ENCODE data around the gene TMEM212. TPM values are rescaled to one million over a fixed set of nuclear protein-coding genes. Genes with fewer than 3 reads are reported as not detected.

The TMEM212 gene
- total RNA-seq, 6 donors from 2014 or later = 0.11 to 20.8 (median 3.7) TPM

- Histone ChIP-seq H3K36me3 (no peaks in the 10 kb centered on the region), H3K4me3 (no peak overlapping the region), H3K9me3 (no peaks in the 10 kb centered on the region), H3K27ac (no peak overlapping the region), H3K27me3 (no peaks in the 10 kb centered on the region), H3K4me1 (peaks cover 32 to 53% (median 41%) of the 10 kb centered on the region in 4 donors)
- DNase-seq (no peak), ATAC-seq (ENCODE audit: low FRiP score in 2 of 2) (no peak)
- TF ChIP-seq, protein P1, sequence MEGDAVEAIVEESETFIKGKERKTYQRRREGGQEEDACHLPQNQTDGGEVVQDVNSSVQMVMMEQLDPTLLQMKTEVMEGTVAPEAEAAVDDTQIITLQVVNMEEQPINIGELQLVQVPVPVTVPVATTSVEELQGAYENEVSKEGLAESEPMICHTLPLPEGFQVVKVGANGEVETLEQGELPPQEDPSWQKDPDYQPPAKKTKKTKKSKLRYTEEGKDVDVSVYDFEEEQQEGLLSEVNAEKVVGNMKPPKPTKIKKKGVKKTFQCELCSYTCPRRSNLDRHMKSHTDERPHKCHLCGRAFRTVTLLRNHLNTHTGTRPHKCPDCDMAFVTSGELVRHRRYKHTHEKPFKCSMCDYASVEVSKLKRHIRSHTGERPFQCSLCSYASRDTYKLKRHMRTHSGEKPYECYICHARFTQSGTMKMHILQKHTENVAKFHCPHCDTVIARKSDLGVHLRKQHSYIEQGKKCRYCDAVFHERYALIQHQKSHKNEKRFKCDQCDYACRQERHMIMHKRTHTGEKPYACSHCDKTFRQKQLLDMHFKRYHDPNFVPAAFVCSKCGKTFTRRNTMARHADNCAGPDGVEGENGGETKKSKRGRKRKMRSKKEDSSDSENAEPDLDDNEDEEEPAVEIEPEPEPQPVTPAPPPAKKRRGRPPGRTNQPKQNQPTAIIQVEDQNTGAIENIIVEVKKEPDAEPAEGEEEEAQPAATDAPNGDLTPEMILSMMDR (IDR thresholded peaks at IDR 0.05) = no peak
- TF ChIP-seq POLR2A (IDR thresholded peaks at IDR 0.05) = no peak
- TF ChIP-seq EP300 (IDR thresholded peaks at IDR 0.05) = no peak
- TF ChIP-seq POLR2AphosphoS5 (IDR thresholded peaks at IDR 0.05) = no peak
- 91% methylated on average over 6 of the region's 6 CpGs for WGBS, 2 donors
These were observed 35.3 kb upstream of the TMEM212 start for GRCh38 chr3:171807806-171808205.

DNA sequence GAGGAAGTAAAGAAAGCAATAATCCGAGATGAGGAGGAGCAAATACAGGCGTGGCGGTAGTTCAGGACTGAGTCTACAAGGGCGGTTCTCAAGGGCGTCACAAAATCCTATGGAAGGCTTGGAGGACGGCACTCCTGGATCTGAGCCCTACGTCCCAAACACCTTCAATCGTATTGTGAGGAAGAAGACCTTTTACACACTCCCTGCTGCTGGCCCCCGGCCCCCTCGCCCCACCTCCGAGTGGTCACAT, 33.6 kb upstream of the TMEM212 start:
- H3K4me3 ChIP-seq = peak overlapping the region; percentile 56 to 73 (median 67)
- ATAC-seq (ENCODE audit: low FRiP score in 2 of 2) (peak; percentile 16 to 47), DNase-seq (no peak)
- TF ChIP-seq EP300 (IDR thresholded peaks at IDR 0.05) = no peak
- no peak for TF ChIP-seq POLR2AphosphoS5 (IDR thresholded peaks at IDR 0.05)
- no peaks in the 10 kb centered on the region for H3K27me3 ChIP-seq
- H3K4me1 ChIP-seq = peaks cover 29 to 53% (median 37%) of the 10 kb centered on the region in 4 donors
- H3K27ac ChIP-seq = peak overlapping the region; percentile 80 to 96 (median 94)
- no peaks in the 10 kb centered on the region for H3K9me3 ChIP-seq
- no peaks in the 10 kb centered on the region for H3K36me3 ChIP-seq
- 5 to 14% methylated on average over 7 to 10 of the region's 11 CpGs for WGBS, 2 donors

DNA sequence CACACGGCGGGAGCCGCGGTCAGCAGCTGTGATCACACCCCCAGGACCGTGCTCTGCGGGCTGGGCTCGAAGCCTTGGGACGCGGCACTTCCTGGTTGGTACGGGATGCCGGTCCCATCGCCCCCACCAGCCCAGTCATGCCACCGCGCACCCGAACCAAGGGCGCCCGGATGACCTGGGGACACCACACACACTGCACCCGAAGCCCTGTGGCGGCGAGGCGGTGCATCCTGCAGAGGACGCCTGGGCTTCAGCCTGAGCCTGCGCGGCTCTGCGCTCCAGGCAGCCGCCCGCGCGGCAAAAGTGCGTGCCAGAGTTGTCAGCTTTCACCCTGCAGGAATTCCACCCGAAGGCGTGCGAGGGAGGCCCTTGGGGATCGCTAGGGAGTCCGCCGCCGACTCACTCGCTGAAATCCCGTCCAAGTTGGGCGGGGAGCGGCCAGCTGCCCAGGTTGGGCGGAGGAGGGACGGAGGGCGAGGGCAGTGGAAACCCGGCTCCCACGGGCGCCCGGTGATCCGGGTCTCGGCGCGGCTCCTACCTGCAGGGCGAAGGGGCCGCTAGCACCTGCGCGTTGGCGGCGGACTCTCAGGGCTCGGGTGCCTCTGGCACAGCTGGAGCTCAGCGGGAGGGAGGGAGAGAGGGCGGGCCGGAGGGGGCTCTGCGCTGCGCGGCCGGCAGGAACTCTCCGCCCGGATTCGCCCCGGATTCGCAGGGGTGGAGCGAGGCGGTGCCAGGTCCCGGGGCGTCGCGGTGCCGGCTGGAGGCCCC, 33.1 kb upstream of the TMEM212 start, which contains the start of gene PLD1:
TSS of gene PLD1 (minus strand) at position 623 of the 768 bp plus-strand sequence. CDS start 72,432 bp downstream, outside the sequence.
- Histone ChIP-seq H3K36me3 (no peaks in the 10 kb centered on the region), H3K4me3 (peak within 1 kb of the TSS; percentile 56 to 73 (median 67)), H3K27ac (peak within 1 kb of the TSS; percentile 80 to 96 (median 94)), H3K4me1 (peaks cover 24 to 52% (median 34%) of the 10 kb centered on the region in 4 donors), H3K27me3 (no peaks in the 10 kb centered on the region), H3K9me3 (no peaks in the 10 kb centered on the region)
- peak in 2 of 4 donors; percentile 50 to 83 for TF ChIP-seq POLR2A (IDR thresholded peaks at IDR 0.05)
- TF ChIP-seq EP300 (IDR thresholded peaks at IDR 0.05) = peak in 1 of 4 donors; percentile 23
- TF ChIP-seq POLR2AphosphoS5 (IDR thresholded peaks at IDR 0.05) = peak; percentile 53 to 80
- TF ChIP-seq, protein P1 (IDR thresholded peaks at IDR 0.05) = peak in 3 of 6 experiments; percentile 12 to 33 (median 15)
- 3 to 5% methylated on average over 12 to 33 of the region's 78 CpGs for WGBS, 2 donors
- peak; percentile 91 to 95 for DNase-seq
- peak; percentile 87 to 91 for ATAC-seq (ENCODE audit: low FRiP score in 2 of 2)

GRCh38 chr3:171810629-171811294, 32.4 kb upstream of the TMEM212 start:
- TF ChIP-seq POLR2A (IDR thresholded peaks at IDR 0.05) (peak in 1 of 4 donors; percentile 83), EP300 (IDR thresholded peaks at IDR 0.05) (no peak)
- 26 to 31% methylated on average over 18 to 21 of the region's 22 CpGs for WGBS, 2 donors
- ATAC-seq (ENCODE audit: low FRiP score in 2 of 2) (no peak), DNase-seq (no peak)
- H3K9me3 ChIP-seq = no peaks in the 10 kb centered on the region
- H3K27ac ChIP-seq = peak overlapping the region; percentile 80 to 96 (median 94)
- H3K27me3 ChIP-seq = no peaks in the 10 kb centered on the region
- H3K4me3 ChIP-seq = peak overlapping the region; percentile 56 to 73 (median 67)
- no peaks in the 10 kb centered on the region for H3K36me3 ChIP-seq
- peaks cover 19 to 45% (median 30%) of the 10 kb centered on the region in 4 donors for H3K4me1 ChIP-seq

GRCh38 chr3:171811295-171811912, 31.7 kb upstream of the TMEM212 start:
- H3K27ac ChIP-seq = peak overlapping the region; percentile 80 to 96 (median 94)
- H3K4me3 ChIP-seq = no peak overlapping the region
- DNase-seq = peak in 1 of 2 donors; percentile 37
- 45 to 54% methylated on average over 4 of the region's 4 CpGs for WGBS, 2 donors
- no peaks in the 10 kb centered on the region for H3K36me3 ChIP-seq
- TF ChIP-seq, protein P1 (IDR thresholded peaks at IDR 0.05) = no peak
- TF ChIP-seq EP300 (IDR thresholded peaks at IDR 0.05) (peak in 2 of 4 donors; percentile 29 to 77), POLR2A (IDR thresholded peaks at IDR 0.05) (no peak), POLR2AphosphoS5 (IDR thresholded peaks at IDR 0.05) (peak; percentile 53 to 54)
- ATAC-seq (ENCODE audit: low FRiP score in 2 of 2) = peak in 1 of 2 donors; percentile 75
- no peaks in the 10 kb centered on the region for H3K9me3 ChIP-seq
- peaks cover 21 to 38% (median 23%) of the 10 kb centered on the region in 4 donors for H3K4me1 ChIP-seq
- H3K27me3 ChIP-seq = no peaks in the 10 kb centered on the region
